Panc1 (cell line): ENCODE data around the gene PCYT1B. TPM values are rescaled to one million over a fixed set of nuclear protein-coding genes. Genes with fewer than 3 reads are reported as not detected.

ENCODE experiments used
- ATAC-seq: fragments of 200-7000 bp; cut with Tn5 transposase; 2 replicates; pipeline ENCODE4 v1.9.1; 2020; ENCODE audit warnings: mild to moderate bottlenecking, moderate library complexity
- BruUV-seq: library from RNA; stranded (reverse); fragments of 400-500 nt; replicated peaks from 2 replicates; lab custom pipeline; 2021; lab: Mats Ljungman, UMichigan
- CTCF ChIA-PET: fragments of 300-600 bp; sonication (Branson Sonifier 250); formaldehyde crosslinking; loops from one replicate; lab custom pipeline; 2022; ENCODE audit warnings: antibody characterized with exemption; lab: Charles Lee
- POLR2A ChIA-PET: fragments of 300-600 bp; sonication (Branson Sonifier 250); formaldehyde crosslinking; loops from one replicate; lab custom pipeline; 2022; ENCODE audit warnings: antibody characterized with exemption; lab: Charles Lee
- DNase-seq: peaks from one replicate; pipeline ENCODE4 v3.0.0-alpha.2; 2010; ENCODE audit warnings: low read depth, low spot score
- H3K27ac ChIP-seq: 2 replicates; pipeline ENCODE4 v1.5.1; 2011; ENCODE audit warnings: mild to moderate bottlenecking, low read length, inconsistent platforms
- H3K27me3 ChIP-seq: fragments of 200-500 bp; sonication (Bioruptor generic); 2 replicates; pipeline ENCODE4 v1.6.0; 2014; ENCODE audit warnings: low read length, inconsistent platforms; ENCODE audit not compliant: control insufficient read depth, insufficient read depth
- H3K36me3 ChIP-seq: fragments of 200-500 bp; sonication (Bioruptor generic); 2 replicates; pipeline ENCODE4 v1.5.1; 2014; ENCODE audit warnings: inconsistent platforms, mild to moderate bottlenecking, low read length, moderate library complexity; ENCODE audit not compliant: control insufficient read depth, insufficient read depth
- H3K4me1 ChIP-seq: 2 replicates; pipeline ENCODE4 v1.5.1; 2011; ENCODE audit warnings: inconsistent platforms, mild to moderate bottlenecking, low read length, moderate library complexity; ENCODE audit not compliant: control insufficient read depth, insufficient read depth
- H3K4me3 ChIP-seq, 2 experiments: 2 replicates each; pipeline ENCODE4 v1.5.1; 2011 to 2012; ENCODE audit warnings: low read depth in 2 of 2, low read length in 2 of 2, mild to moderate bottlenecking in 2 of 2, inconsistent platforms in 1 of 2, moderate library complexity in 1 of 2
- H3K9me3 ChIP-seq: fragments of 200-500 bp; sonication (Bioruptor generic); 2 replicates; pipeline ENCODE4 v1.5.1; 2014; ENCODE audit warnings: low read depth, mild to moderate bottlenecking, inconsistent platforms, low read length, moderate library complexity; ENCODE audit not compliant: control insufficient read depth, insufficient read depth
- POLR2AphosphoS5 ChIP-seq: IDR thresholded peaks from 2 replicates; pipeline ENCODE4 v1.6.1; 2012; ENCODE audit warnings: mild to moderate bottlenecking, low read depth, low read length, moderate library complexity
- REST ChIP-seq, 2 experiments: IDR thresholded peaks; 2 replicates each; pipeline ENCODE4 v1.6.1; 2011 to 2012; ENCODE audit warnings: low read depth in 2 of 2, control low read depth in 1 of 2, low read length in 1 of 2, mild to moderate bottlenecking in 1 of 2, moderate library complexity in 1 of 2; ENCODE audit not compliant: insufficient read depth in 1 of 2
- SIN3A ChIP-seq: IDR thresholded peaks from 2 replicates; pipeline ENCODE4 v1.6.1; 2012; ENCODE audit warnings: low read depth, mild to moderate bottlenecking, low read length, moderate library complexity, borderline replicate concordance; ENCODE audit not compliant: insufficient read depth
- TCF7L2 ChIP-seq: IDR thresholded peaks from 2 replicates; pipeline ENCODE4 v1.6.1; 2011; ENCODE audit warnings: mild to moderate bottlenecking, low read depth, low read length, inconsistent platforms
- in situ Hi-C: cut with HindIII; loops from 2 replicates; pipeline ENCODE4 v1.10.0; 2016; ENCODE audit warnings: low sequenced_read_pairs, low pct_unique_long_range_greater_than_20kb
- intact Hi-C: fragments of 100-400 bp; cut with micrococcal nuclease; formaldehyde crosslinking; loops from one replicate; pipeline ENCODE4 v1.10.0; 2022; ENCODE audit not compliant: unreplicated experiment
- total RNA-seq: library from RNA; stranded (reverse); gene quantifications from one replicate; pipeline ENCODE4 v1.2.1, GENCODE V29; 2021; ENCODE audit not compliant: unreplicated experiment
- TF ChIP-seq, protein P1 (sequence below): fragments of 450-650 bp; IDR thresholded peaks from 2 replicates; pipeline ENCODE4 v1.5.1; 2017; ENCODE audit warnings: mild to moderate bottlenecking

PCYT1B gene
- total RNA-seq, 1 experiment from 2014 or later: 0.03 TPM

GRCh38 chrX:24648495-24648894 is 1.3 kb upstream of the PCYT1B start:
- H3K9me3 ChIP-seq: no peaks in the 10 kb centered on the region
- ChIA-PET CTCF (no interaction called here), POLR2A (no interaction called here)
- in situ Hi-C loops: no loop called here
- intact Hi-C loops: no loop called here
- no peak overlapping the region for H3K27ac ChIP-seq
- H3K27me3 ChIP-seq: no peaks in the 10 kb centered on the region
- no TSS peak for BruUV-seq
- no peak for TF ChIP-seq SIN3A
- H3K36me3 ChIP-seq: no peaks in the 10 kb centered on the region
- ATAC-seq (no peak), DNase-seq (no peak)
- no peaks in the 10 kb centered on the region for H3K4me1 ChIP-seq
- H3K4me3 ChIP-seq: no peak overlapping the region

GRCh38 chrX:24646745-24647182 is 383 bp downstream of the PCYT1B start:
- no TSS peak for BruUV-seq
- DNase-seq (no peak), ATAC-seq (no peak)
- ChIA-PET CTCF (no interaction called here), POLR2A (no interaction called here)
- Histone ChIP-seq H3K27me3 (no peaks in the 10 kb centered on the region), H3K27ac (no peak overlapping the region), H3K4me1 (no peaks in the 10 kb centered on the region), H3K4me3 (peak overlapping the region in 1 of 2 experiments; percentile 5; a peak in 1 of 4 replicates), H3K36me3 (no peaks in the 10 kb centered on the region), H3K9me3 (no peaks in the 10 kb centered on the region)
- in situ Hi-C loops (no loop called here), intact Hi-C loops (no loop called here)
- no peak for TF ChIP-seq TCF7L2
- no peak for TF ChIP-seq SIN3A
- no peak for TF ChIP-seq REST (IDR thresholded peaks at IDR 0.05; ENCODE audit: insufficient read depth in 1 of 2, low read depth in 2 of 2, low read length in 1 of 2)
- TF ChIP-seq, protein P1, sequence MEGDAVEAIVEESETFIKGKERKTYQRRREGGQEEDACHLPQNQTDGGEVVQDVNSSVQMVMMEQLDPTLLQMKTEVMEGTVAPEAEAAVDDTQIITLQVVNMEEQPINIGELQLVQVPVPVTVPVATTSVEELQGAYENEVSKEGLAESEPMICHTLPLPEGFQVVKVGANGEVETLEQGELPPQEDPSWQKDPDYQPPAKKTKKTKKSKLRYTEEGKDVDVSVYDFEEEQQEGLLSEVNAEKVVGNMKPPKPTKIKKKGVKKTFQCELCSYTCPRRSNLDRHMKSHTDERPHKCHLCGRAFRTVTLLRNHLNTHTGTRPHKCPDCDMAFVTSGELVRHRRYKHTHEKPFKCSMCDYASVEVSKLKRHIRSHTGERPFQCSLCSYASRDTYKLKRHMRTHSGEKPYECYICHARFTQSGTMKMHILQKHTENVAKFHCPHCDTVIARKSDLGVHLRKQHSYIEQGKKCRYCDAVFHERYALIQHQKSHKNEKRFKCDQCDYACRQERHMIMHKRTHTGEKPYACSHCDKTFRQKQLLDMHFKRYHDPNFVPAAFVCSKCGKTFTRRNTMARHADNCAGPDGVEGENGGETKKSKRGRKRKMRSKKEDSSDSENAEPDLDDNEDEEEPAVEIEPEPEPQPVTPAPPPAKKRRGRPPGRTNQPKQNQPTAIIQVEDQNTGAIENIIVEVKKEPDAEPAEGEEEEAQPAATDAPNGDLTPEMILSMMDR: no peak
- no peak for TF ChIP-seq POLR2AphosphoS5

- Histone ChIP-seq H3K36me3 (no peaks in the 10 kb centered on the region), H3K9me3 (no peaks in the 10 kb centered on the region), H3K27me3 (no peaks in the 10 kb centered on the region), H3K4me1 (no peaks in the 10 kb centered on the region), H3K27ac (no peak overlapping the region), H3K4me3 (no peak overlapping the region)
- TF ChIP-seq POLR2AphosphoS5 (no peak), SIN3A (no peak), TCF7L2 (no peak), REST (IDR thresholded peaks at IDR 0.05; ENCODE audit: insufficient read depth in 1 of 2, low read depth in 2 of 2, low read length in 1 of 2) (no peak)
- TF ChIP-seq, protein P1: no peak
- POLR2A ChIA-PET: no interaction called here
- no TSS peak for BruUV-seq
- DNase-seq (no peak), ATAC-seq (no peak)
- in situ Hi-C loops: no loop called here
- CTCF ChIA-PET: no interaction called here
- intact Hi-C loops: no loop called here
These were observed 1.1 kb downstream of the PCYT1B start for GRCh38 chrX:24646006-24646405.
